ENCODE measurements around the gene WDR33. TPM values are rescaled to one million over a fixed set of nuclear protein-coding genes. Genes with fewer than 3 reads are reported as not detected.

Gene WDR33
- polyA plus RNA-seq, 1 donor = 28.3 TPM

DNA sequence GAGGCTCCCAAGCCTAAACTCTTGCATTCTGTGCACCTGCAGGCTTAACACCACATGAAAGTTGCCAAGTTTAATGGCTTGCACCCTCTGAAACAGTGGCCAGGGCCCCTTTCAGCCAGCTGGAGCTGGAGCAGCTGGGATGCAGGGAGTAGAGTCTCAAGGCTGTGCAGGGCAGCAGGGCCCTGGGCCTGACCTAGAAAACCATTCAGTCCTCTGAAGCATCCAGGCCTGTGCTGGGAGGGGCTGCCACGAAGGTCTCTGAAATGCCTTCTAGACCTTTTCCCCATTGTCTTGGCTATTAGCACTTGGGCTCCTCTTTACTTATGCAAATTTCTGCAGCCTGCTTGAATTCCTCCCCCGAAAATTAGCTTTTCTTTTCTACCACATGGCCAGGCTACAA is 120.3 kb downstream of the WDR33 start:
- no peak for DNase-seq

GRCh38 chr2:127688405-127688804 is 122.6 kb downstream of the WDR33 start:
- no peak for DNase-seq

GRCh38 chr2:127685410-127686080 is 125.4 kb downstream of the WDR33 start:
- DNase-seq = no peak

DNA sequence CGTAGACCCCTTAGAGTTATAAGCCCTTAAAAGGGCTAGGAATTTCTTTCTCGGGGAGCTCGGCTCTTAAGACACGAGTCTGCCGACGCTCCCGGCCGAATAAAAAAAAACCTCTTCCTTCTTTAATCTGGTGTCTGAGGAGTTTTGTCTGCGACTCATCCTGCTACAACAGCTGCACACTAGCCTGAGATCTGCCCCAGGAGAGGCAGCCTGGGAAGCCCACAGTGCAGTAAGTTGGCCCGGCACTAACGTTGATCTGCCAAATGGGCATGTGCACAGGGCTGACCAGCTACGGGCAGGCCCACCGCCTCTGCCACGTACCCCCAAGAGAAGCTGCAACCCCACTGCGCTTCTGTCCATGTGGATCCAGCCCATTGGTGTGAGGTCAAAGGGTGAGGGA is 127.2 kb downstream of the WDR33 start:
- DNase-seq = no peak

GRCh38 chr2:127683056-127683455 is 127.9 kb downstream of the WDR33 start:
- DNase-seq = no peak

GRCh38 chr2:127681976-127682857 is 128.8 kb downstream of the WDR33 start:
- no peak for DNase-seq

DNA sequence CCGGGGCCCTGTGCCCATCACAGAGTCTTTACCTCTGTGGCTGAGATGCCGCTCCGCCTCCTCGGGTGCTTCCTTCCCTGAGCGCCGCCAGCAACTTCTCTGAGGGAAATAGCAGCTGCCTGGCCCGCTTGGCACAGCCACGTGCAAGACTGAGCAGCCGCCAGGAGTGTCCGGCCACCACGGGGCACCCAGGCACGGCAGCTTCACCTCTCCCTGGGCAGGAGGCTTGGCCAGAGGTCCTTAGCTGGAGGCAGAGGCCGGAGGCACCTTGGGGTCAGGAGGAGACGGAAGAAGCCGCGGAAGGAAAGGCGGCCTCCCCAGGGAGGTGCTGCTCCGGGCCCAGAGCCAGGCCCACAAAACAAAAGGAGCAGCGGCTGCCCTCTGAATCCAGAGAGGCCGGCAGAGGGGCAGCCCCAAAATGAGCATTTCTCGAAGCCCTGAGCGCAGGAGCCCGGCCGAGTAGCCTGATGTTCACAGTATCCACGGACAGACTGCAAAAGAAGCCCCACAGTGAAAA is 129.6 kb downstream of the WDR33 start:
- DNase-seq = no peak

- no peak for DNase-seq
These were observed 130.2 kb downstream of the WDR33 start for GRCh38 chr2:127680706-127681287.

DNA sequence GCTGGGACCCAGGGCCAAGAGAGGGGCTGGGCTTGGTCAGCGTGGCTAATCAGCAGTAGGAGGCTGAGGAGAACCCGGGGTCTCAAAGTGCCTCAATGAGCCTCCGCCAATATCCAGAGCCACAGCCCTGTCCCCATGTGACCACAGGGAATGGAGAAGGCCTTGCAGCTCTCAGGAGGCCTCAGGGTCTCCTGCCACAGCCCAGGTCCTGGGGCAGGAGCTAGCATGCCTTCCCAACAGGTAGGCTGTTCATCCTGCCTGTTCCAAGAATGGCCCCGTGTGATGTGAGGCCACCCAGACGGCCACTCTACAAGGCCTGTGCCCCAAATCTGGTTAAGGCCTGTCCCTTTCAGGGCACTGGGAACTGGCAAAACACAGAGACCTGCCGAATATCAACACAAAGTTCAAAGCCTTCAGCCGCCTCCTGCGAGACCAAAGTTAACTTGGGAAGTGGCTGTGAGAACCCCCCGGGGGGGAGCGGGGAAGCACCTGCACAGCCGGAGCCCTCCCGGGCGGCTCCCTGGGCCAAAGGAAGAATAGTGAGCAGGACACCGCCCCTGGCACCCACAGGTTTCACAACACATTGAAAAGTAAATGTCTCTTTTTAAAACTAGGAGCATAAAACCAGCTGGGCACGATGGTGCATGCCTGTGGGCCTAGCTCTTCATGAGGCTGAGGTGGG is 131.2 kb downstream of the WDR33 start:
- DNase-seq = no peak

DNA sequence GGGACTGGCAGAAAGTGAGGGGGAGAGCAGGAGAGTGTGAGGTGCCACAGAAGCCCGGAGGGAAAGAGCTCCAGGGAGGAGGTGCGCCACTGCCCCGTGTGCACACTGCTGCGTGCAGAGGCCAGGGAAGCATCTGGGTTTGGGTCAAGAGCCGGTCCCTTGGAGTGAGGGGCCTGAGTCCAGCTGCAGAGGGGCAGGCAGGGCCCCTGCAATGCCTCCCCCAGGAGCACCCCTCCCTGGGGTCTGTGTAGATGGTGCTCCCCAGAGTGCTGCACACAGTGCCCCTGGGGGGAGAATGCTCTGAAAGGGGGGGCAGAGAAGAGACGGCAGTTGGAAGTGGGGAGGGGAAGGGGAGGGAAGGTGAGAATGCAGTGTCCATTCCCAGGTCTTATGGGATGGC is 132.0 kb downstream of the WDR33 start:
- no peak for DNase-seq

- DNase-seq = no peak
These were observed 132.4 kb downstream of the WDR33 start for GRCh38 chr2:127678531-127678930.

- DNase-seq = no peak
These were observed 134.1 kb downstream of the WDR33 start for GRCh38 chr2:127676906-127677305.

GRCh38 chr2:127675331-127676261 is 135.4 kb downstream of the WDR33 start, which contains the start of gene LIMS2:
LIMS2 (minus strand) TSS chr2:127675530; CDS start chr2:127675024, 506 bp downstream.
- no peak for DNase-seq

DNA sequence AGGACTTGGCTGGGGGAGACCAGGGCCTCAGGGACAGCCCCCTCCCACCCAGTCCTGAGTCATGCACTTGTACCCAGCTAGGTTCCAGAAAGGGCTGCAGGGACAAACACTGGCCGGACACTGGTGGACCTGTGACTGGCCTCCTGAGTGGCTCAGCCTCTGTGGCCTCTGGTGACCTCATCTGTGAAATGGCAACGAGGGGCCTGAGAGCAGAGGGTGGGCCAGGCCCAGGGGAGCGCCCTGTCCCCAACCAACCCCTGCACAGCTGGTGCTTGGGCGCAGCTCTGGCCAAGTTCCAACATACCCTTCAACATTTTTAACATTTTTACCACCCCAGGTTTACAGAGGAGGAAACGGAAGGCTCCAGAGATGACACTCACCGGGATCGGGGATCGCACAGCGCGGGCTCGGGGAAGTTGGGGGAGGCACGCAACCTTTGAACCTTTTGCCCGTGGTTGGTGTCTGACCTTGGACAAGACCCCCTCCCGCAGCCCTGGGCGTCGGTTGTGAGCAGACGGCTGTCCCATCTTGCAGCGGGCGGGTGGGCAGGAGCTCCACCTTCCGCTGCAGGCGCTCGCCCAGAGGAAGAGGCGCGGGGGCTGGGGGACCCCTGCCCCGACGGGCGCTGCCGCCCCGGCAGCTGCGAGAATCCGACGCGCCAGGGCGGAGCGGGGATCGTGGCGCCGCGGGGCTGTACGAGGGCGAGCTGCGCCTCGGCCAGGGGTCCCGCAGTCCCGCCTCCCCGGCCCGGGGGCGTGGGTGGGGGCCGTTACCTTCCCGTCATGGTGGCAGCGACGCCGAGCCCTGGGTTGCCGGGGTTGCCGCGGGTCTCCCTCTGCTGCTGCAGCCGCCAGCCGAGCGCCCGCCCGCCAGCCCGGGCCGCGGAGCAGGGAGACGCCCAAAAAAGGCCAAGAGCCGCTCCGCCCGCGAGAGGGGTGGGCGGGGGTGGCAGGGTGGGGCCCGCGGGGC is 136.4 kb downstream of the WDR33 start:
- DNase-seq = no peak

- DNase-seq = no peak
These were observed 137.5 kb downstream of the WDR33 start for GRCh38 chr2:127673291-127674069.

- DNase-seq = no peak
These were observed 138.4 kb downstream of the WDR33 start for GRCh38 chr2:127672341-127673224.

- no peak for DNase-seq
These were observed 139.2 kb downstream of the WDR33 start for GRCh38 chr2:127671557-127672302.

DNA sequence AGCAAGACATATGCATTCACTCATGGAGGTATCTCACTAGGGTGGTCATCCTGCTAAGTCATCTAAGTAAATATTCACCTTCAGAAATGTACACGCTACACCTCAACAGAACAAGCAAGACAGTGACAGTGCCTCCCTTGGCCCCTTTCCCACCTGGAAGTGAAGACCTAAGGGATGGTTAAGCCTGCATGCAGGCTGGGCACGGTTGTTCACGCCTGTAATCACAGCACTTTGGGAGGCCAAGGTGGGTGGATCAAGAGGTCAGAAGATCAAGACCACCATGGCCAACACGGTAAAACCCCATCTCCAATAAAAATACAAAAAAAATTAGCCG is 140.0 kb downstream of the WDR33 start:
- DNase-seq = no peak

All from hindlimb muscle (tissue), 1 donor.